Gastrocnemius medialis (tissue), 4 donors: Measurements from ENCODE around the gene MEGF10.

Experiments used
- CTCF ChIP-seq, 5 experiments: fragments of 450-650 bp in 3 of 5; fragments of 200-600 bp in 2 of 5; sonication (generic) in 2 of 5; IDR thresholded peaks in 4 of 5; conservative IDR thresholded peaks in 1 of 5; 1 replicate in 4 of 5; 2 replicates in 1 of 5; pipeline ENCODE4 v1.5.1; 2016 to 2019; ENCODE audit warnings: antibody characterized with exemption in 5 of 5, mild to moderate bottlenecking in 3 of 5, moderate library complexity in 3 of 5
- POLR2A ChIP-seq, 2 donors: fragments of 450-650 bp; IDR thresholded peaks; one replicate each; pipeline ENCODE4 v1.6.1; 2017; ENCODE audit warnings: antibody characterized with exemption in 2 of 2, mild to moderate bottlenecking in 2 of 2, moderate library complexity in 2 of 2

- TF ChIP-seq CTCF (IDR thresholded peaks at IDR 0.05 in 4 of 5, conservative IDR thresholded peaks at IDR 0.05 in 1 of 5) (no peak), POLR2A (IDR thresholded peaks at IDR 0.05) (no peak)
Observed at GRCh38 chr5:127358740-127359139, 68.1 kb downstream of the MEGF10 start.
